NCI-H1436 treated with DMSO at 0.1 percent for 48 hours (cell line): ENCODE data around the gene FAM163B.
A peak's percentile ranks its signal among the peaks of the same experiment; 100 is the strongest.

Experiments
- DNase-seq: peaks from one replicate; lab custom pipeline; 2025; lab: John Stamatoyannopoulos, UW

The FAM163B gene

GRCh38 chr9:133598978-133599377 is 10.2 kb downstream of the FAM163B start:
- DNase-seq: no peak

- DNase-seq: no peak
Observed at GRCh38 chr9:133597316-133597957, 11.8 kb downstream of the FAM163B start.

- DNase-seq: no peak
Observed at GRCh38 chr9:133595910-133596309, 13.3 kb downstream of the FAM163B start.

GRCh38 chr9:133594310-133594709 is 14.9 kb downstream of the FAM163B start:
- DNase-seq: no peak

- DNase-seq: no peak
Observed at GRCh38 chr9:133593587-133594253, 15.5 kb downstream of the FAM163B start.

GRCh38 chr9:133592731-133593409 is 16.3 kb downstream of the FAM163B start:
- no peak for DNase-seq

- no peak for DNase-seq
Observed at GRCh38 chr9:133591985-133592384, 17.2 kb downstream of the FAM163B start.

- no peak for DNase-seq
Observed at GRCh38 chr9:133591116-133591910, 17.9 kb downstream of the FAM163B start.

GRCh38 chr9:133590231-133590855 is 18.8 kb downstream of the FAM163B start:
- DNase-seq: no peak

GRCh38 chr9:133589454-133590227 is 19.5 kb downstream of the FAM163B start:
- DNase-seq: no peak

GRCh38 chr9:133587466-133587865 is 21.7 kb downstream of the FAM163B start:
- no peak for DNase-seq

- DNase-seq: no peak
Observed at GRCh38 chr9:133587051-133587450, 22.1 kb downstream of the FAM163B start.

- no peak for DNase-seq
Observed at GRCh38 chr9:133585481-133586351, 23.5 kb downstream of the FAM163B start.

GRCh38 chr9:133584559-133585476 is 24.4 kb downstream of the FAM163B start:
- DNase-seq: peak; percentile 86

GRCh38 chr9:133584167-133584558 is 25.0 kb downstream of the FAM163B start:
- no peak for DNase-seq

GRCh38 chr9:133583586-133583985 is 25.6 kb downstream of the FAM163B start:
- no peak for DNase-seq

GRCh38 chr9:133583111-133583510 is 26.1 kb downstream of the FAM163B start:
- no peak for DNase-seq

GRCh38 chr9:133582501-133583045 is 26.6 kb downstream of the FAM163B start:
- no peak for DNase-seq
